ENCODE results near the gene MALT1.

DNA sequence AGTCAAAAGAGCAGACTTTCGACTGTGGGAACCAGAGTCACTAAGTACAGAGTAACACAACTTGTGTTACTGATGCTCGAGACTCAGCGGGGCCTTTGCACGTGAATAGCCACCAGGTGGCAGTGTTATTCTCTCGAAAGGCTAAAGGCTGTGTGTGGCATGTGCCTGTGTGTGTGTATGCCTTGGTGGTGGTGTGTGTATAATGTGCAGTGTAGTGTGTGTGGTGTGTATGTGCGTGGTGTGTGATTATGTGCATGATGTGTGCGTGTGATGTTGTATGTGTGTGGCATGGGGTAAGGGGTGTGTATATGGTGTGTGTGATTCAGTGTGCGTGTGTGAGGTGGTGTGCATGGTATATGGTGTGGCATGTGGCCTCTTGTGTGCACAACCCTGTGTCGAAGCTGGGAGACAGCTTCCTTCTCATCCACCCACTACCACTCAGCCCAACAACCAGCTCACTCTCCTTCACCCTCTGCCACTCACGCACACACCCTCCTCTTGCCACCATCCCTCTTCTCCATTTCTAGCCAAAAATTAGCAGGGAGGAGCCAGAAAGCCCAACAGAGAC lies 110.4 kb downstream of the MALT1 start:
- TF ChIP-seq POLR2AphosphoS5 (IDR thresholded peaks at IDR 0.05; ENCODE audit: low read depth, low read length) (no peak), TAF1 (IDR thresholded peaks at IDR 0.05; ENCODE audit: borderline replicate concordance, low read depth, low read length) (no peak), POLR2A (IDR thresholded peaks at IDR 0.05; ENCODE audit: low read depth, low read length) (no peak)

Data from GM12892 (cell line).